ENCODE data around the gene GLCCI1.

- no peak for TF ChIP-seq POLR2AphosphoS5 (IDR thresholded peaks at IDR 0.05; ENCODE audit: borderline replicate concordance, low read depth, low read length)
- TF ChIP-seq EZH2 (IDR thresholded peaks at IDR 0.05) = no peak
- no peak for TF ChIP-seq FOXP2 (optimal IDR thresholded peaks at IDR 0.05; ENCODE audit: control extremely low read depth, extremely low read length, insufficient read depth)
These were observed 134.7 kb downstream of the GLCCI1 start for GRCh38 chr7:8103282-8103681.

Data from SK-N-MC (cell line).